H9 (cell line): ENCODE data around the gene SHISA9. TPM values are rescaled to one million over a fixed set of nuclear protein-coding genes. Genes with fewer than 3 reads are reported as not detected.

Experiments used
- DNase-seq: peaks from one replicate; pipeline ENCODE4 v3.0.0-alpha.2; 2017
- H2AFZ ChIP-seq: one replicate; pipeline ENCODE4 v1.6.1; 2013; ENCODE audit warnings: mild to moderate bottlenecking, low read length, control low read depth, moderate library complexity
- H2AK5ac ChIP-seq: 2 replicates; pipeline ENCODE4 v1.6.1; 2013; ENCODE audit warnings: low read length, control low read depth, mixed read lengths; ENCODE audit not compliant: insufficient read length
- H2BK120ac ChIP-seq: one replicate; pipeline ENCODE4 v1.6.1; 2013; ENCODE audit warnings: low read depth, mild to moderate bottlenecking, low read length, control low read depth, inconsistent platforms; ENCODE audit not compliant: poor library complexity, severe bottlenecking
- H2BK12ac ChIP-seq: 2 replicates; pipeline ENCODE4 v1.6.1; 2013; ENCODE audit warnings: low read length, control low read depth, mixed read lengths, low read depth; ENCODE audit not compliant: insufficient read length
- H2BK15ac ChIP-seq: 2 replicates; pipeline ENCODE4 v1.6.1; 2013; ENCODE audit warnings: low read depth, low read length, control low read depth
- H2BK20ac ChIP-seq: one replicate; pipeline ENCODE4 v1.6.1; 2013; ENCODE audit warnings: low read depth, mild to moderate bottlenecking, low read length, control low read depth, inconsistent platforms; ENCODE audit not compliant: poor library complexity, severe bottlenecking
- H2BK5ac ChIP-seq: 2 replicates; pipeline ENCODE4 v1.6.1; 2013; ENCODE audit warnings: low read length, control low read depth, mixed read lengths; ENCODE audit not compliant: insufficient read length
- H3K14ac ChIP-seq: 2 replicates; pipeline ENCODE4 v1.6.1; 2013; ENCODE audit warnings: low read length, control low read depth; ENCODE audit not compliant: insufficient read depth
- H3K18ac ChIP-seq: 2 replicates; pipeline ENCODE4 v1.6.1; 2013; ENCODE audit warnings: low read depth, mild to moderate bottlenecking, mixed read lengths, low read length, control low read depth; ENCODE audit not compliant: insufficient read length
- H3K23ac ChIP-seq: 2 replicates; pipeline ENCODE4 v1.6.1; 2013; ENCODE audit warnings: low read length, control low read depth, mixed read lengths, low read depth; ENCODE audit not compliant: insufficient read length
- H3K23me2 ChIP-seq: 2 replicates; pipeline ENCODE4 v1.6.1; 2013; ENCODE audit warnings: low read depth, mild to moderate bottlenecking, mixed read lengths, low read length, control low read depth; ENCODE audit not compliant: insufficient read length, poor library complexity, severe bottlenecking
- H3K27ac ChIP-seq: 2 replicates; pipeline ENCODE4 v1.5.1; 2013; ENCODE audit warnings: low read length, control low read depth, mixed read lengths, low read depth; ENCODE audit not compliant: insufficient read length
- H3K27me3 ChIP-seq: 2 replicates; pipeline ENCODE4 v1.6.1; 2013; ENCODE audit warnings: low read length, control low read depth, inconsistent platforms; ENCODE audit not compliant: insufficient read depth
- H3K4ac ChIP-seq: 2 replicates; pipeline ENCODE4 v1.6.1; 2013; ENCODE audit warnings: low read depth, mild to moderate bottlenecking, control low read depth, inconsistent platforms, low read length, moderate library complexity
- H3K4me1 ChIP-seq: 2 replicates; pipeline ENCODE4 v1.6.1; 2013; ENCODE audit warnings: low read length, control low read depth, inconsistent platforms; ENCODE audit not compliant: insufficient read depth
- H3K4me2 ChIP-seq: 2 replicates; pipeline ENCODE4 v1.6.1; 2013; ENCODE audit warnings: low read length, control low read depth, mixed read lengths; ENCODE audit not compliant: insufficient read length, insufficient read depth
- H3K56ac ChIP-seq: 2 replicates; pipeline ENCODE4 v1.6.1; 2013; ENCODE audit warnings: low read depth, mild to moderate bottlenecking, mixed read lengths, low read length, control low read depth; ENCODE audit not compliant: insufficient read length
- H3K79me1 ChIP-seq: 2 replicates; pipeline ENCODE4 v1.6.1; 2013; ENCODE audit warnings: low read depth, mild to moderate bottlenecking, moderate library complexity, low read length, control low read depth, inconsistent platforms; ENCODE audit not compliant: insufficient read depth, poor library complexity, severe bottlenecking
- H3K79me2 ChIP-seq: 2 replicates; pipeline ENCODE4 v1.6.1; 2013; ENCODE audit warnings: low read length, control low read depth, inconsistent platforms; ENCODE audit not compliant: insufficient read depth
- H3K9ac ChIP-seq: 2 replicates; pipeline ENCODE4 v1.6.1; 2013; ENCODE audit warnings: low read length, control low read depth, mixed read lengths; ENCODE audit not compliant: insufficient read length; ENCODE audit errors: extremely low read depth
- H3K9me3 ChIP-seq: one replicate; pipeline ENCODE4 v1.6.1; 2013; ENCODE audit warnings: low read depth, low read length, inconsistent platforms; ENCODE audit not compliant: control insufficient read depth
- H3T11ph ChIP-seq: one replicate; pipeline ENCODE4 v1.6.1; 2013; ENCODE audit warnings: mild to moderate bottlenecking, low read length, control low read depth, inconsistent platforms
- H4K20me1 ChIP-seq: one replicate; pipeline ENCODE4 v1.6.1; 2013; ENCODE audit not compliant: control insufficient read depth, insufficient read length, insufficient read depth
- H4K5ac ChIP-seq: 2 replicates; pipeline ENCODE4 v1.6.1; 2013; ENCODE audit warnings: low read depth, mild to moderate bottlenecking, mixed read lengths, low read length, control low read depth; ENCODE audit not compliant: insufficient read length
- H4K8ac ChIP-seq: replicated peaks from 2 replicates; pipeline ENCODE4 v1.6.1; 2013; ENCODE audit warnings: low read length, control low read depth, mixed read lengths, low read depth; ENCODE audit not compliant: insufficient read length
- H4K91ac ChIP-seq: 2 replicates; pipeline ENCODE4 v1.6.1; 2013; ENCODE audit warnings: low read depth, mild to moderate bottlenecking, moderate library complexity, mixed read lengths, low read length, control low read depth; ENCODE audit not compliant: insufficient read length
- H3K27ac Mint-ChIP-seq, 3 experiments: 2 replicates in 2 of 3; 3 replicates in 1 of 3; pipeline ENCODE4 v1.8.0; 2020 to 2021; ENCODE audit warnings: mixed read lengths in 3 of 3, mild to moderate bottlenecking in 1 of 3, moderate library complexity in 1 of 3
- H3K27me3 Mint-ChIP-seq: 2 replicates; pipeline ENCODE4 v1.8.0; 2021; ENCODE audit warnings: low read depth, mild to moderate bottlenecking, moderate library complexity, mixed read lengths
- H3K36me3 Mint-ChIP-seq, 3 experiments: 2 replicates in 2 of 3; 3 replicates in 1 of 3; pipeline ENCODE4 v1.8.0; 2020 to 2021; ENCODE audit warnings: low read depth in 3 of 3, mixed read lengths in 3 of 3; ENCODE audit not compliant: insufficient read depth in 1 of 3
- H3K4me1 Mint-ChIP-seq, 2 experiments: 2 replicates each; pipeline ENCODE4 v1.8.0; 2020; ENCODE audit warnings: mixed read lengths in 2 of 2
- H3K4me3 Mint-ChIP-seq, 2 experiments: 2 replicates in 1 of 2; 3 replicates in 1 of 2; pipeline ENCODE4 v1.8.0; 2020 to 2021; ENCODE audit warnings: mild to moderate bottlenecking in 2 of 2, mixed read lengths in 2 of 2, moderate library complexity in 1 of 2
- H3K9me3 Mint-ChIP-seq, 2 experiments: 2 replicates in 1 of 2; 3 replicates in 1 of 2; pipeline ENCODE4 v1.8.0; 2020; ENCODE audit warnings: mild to moderate bottlenecking in 2 of 2, mixed read lengths in 2 of 2, moderate library complexity in 1 of 2
- WGBS: extraction: QIAGEN DNeasy Blood & Tissue Kit; methylation state at CpG from one replicate; pipeline ENCODE4 v1.1.7; 2013; ENCODE audit warnings: missing lambda C conversion rate, low lambda C conversion rate, mixed read lengths; ENCODE audit not compliant: insufficient read length; ENCODE audit errors: extremely low coverage; 5-methylcytosine and 5-hydroxymethylcytosine counted together
- total RNA-seq: library from RNA; stranded (reverse); gene quantifications from 2 replicates; pipeline ENCODE4 v1.2.1, GENCODE V29; 2021
- TF ChIP-seq, protein P1 (sequence below): fragments of 200-600 bp; sonication (generic); conservative IDR thresholded peaks from 3 replicates; pipeline ENCODE4 v1.8.0; 2021; ENCODE audit warnings: antibody characterized with exemption, mild to moderate bottlenecking

The SHISA9 gene
- total RNA-seq, 1 experiment from 2014 or later, result 7.0 TPM

DNA sequence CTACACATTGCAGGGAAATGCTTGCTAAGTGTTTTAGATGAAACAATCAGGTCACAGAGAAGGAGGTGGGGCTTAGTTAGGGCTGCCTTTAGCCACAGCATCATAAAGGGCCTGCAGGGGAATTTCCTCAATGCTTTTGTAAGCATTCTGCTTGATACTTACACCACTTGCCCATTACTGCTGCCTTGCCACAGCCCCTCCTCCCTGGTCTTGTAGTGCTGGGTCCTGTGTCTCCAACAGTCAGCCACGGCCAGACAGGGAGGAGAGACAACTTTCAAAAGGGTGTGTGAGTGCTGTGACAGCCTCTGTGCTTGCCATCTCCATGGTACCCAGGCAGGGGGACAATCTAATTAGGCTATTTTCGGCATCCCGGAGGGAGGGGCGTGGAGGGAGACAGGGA, 111.2 kb downstream of the SHISA9 start:
- H4K8ac ChIP-seq, result no peak overlapping the region
- DNase-seq, result peak; percentile 48
- Mint-ChIP-seq H3K36me3 (no peaks in the 10 kb centered on the region), H3K9me3 (no peaks in the 10 kb centered on the region), H3K27ac (no peak overlapping the region), H3K4me3 (no peak overlapping the region), H3K27me3 (no peaks in the 10 kb centered on the region), H3K4me1 (peaks cover 32 to 53% of the 10 kb centered on the region in 2 experiments)
- H4K20me1 ChIP-seq, result peaks cover 5% of the 10 kb centered on the region
- H2AFZ ChIP-seq, result no peak overlapping the region
- H4K91ac ChIP-seq, result no peak overlapping the region
- H4K5ac ChIP-seq, result no peak overlapping the region
- H3K4me1 ChIP-seq, result peaks cover 22% of the 10 kb centered on the region
- H3K56ac ChIP-seq, result no peak overlapping the region
- H2AK5ac ChIP-seq, result no peak overlapping the region
- no peak overlapping the region for H3K18ac ChIP-seq
- WGBS, result no CpG with 5 or more reads among the region's 4 CpGs
- H3K27ac ChIP-seq, result no peak overlapping the region
- no peak overlapping the region for H3K9ac ChIP-seq
- no peak overlapping the region for H2BK12ac ChIP-seq
- H3K79me1 ChIP-seq, result no peaks in the 10 kb centered on the region
- H3K4me2 ChIP-seq, result no peak overlapping the region
- TF ChIP-seq, protein P1, sequence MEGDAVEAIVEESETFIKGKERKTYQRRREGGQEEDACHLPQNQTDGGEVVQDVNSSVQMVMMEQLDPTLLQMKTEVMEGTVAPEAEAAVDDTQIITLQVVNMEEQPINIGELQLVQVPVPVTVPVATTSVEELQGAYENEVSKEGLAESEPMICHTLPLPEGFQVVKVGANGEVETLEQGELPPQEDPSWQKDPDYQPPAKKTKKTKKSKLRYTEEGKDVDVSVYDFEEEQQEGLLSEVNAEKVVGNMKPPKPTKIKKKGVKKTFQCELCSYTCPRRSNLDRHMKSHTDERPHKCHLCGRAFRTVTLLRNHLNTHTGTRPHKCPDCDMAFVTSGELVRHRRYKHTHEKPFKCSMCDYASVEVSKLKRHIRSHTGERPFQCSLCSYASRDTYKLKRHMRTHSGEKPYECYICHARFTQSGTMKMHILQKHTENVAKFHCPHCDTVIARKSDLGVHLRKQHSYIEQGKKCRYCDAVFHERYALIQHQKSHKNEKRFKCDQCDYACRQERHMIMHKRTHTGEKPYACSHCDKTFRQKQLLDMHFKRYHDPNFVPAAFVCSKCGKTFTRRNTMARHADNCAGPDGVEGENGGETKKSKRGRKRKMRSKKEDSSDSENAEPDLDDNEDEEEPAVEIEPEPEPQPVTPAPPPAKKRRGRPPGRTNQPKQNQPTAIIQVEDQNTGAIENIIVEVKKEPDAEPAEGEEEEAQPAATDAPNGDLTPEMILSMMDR, result no peak
- H2BK20ac ChIP-seq, result no peak overlapping the region
- peaks cover 3% of the 10 kb centered on the region; the same call in 1 of the 2 replicates for H3K79me2 ChIP-seq
- no peak overlapping the region for H3K4ac ChIP-seq
- no peak overlapping the region for H3K14ac ChIP-seq
- no peak overlapping the region for H2BK120ac ChIP-seq
- H3K9me3 ChIP-seq, result no peaks in the 10 kb centered on the region
- no peak overlapping the region for H2BK15ac ChIP-seq
- no peak overlapping the region for H2BK5ac ChIP-seq
- no peak overlapping the region for H3K23ac ChIP-seq
- no peaks in the 10 kb centered on the region for H3K27me3 ChIP-seq
- no peaks in the 10 kb centered on the region for H3K23me2 ChIP-seq
- H3T11ph ChIP-seq, result no peak overlapping the region
